Muscle of leg (tissue), 11 donors: ENCODE results near the gene CTNNA1. TPM values are rescaled to one million over a fixed set of nuclear protein-coding genes. Genes with fewer than 3 reads are reported as not detected.

Experiments
- DNase-seq: peaks from one replicate; pipeline ENCODE4 v3.0.0; 2013
- H3K27ac ChIP-seq: one replicate; pipeline ENCODE4 v1.5.1; 2013; ENCODE audit warnings: mild to moderate bottlenecking, low read length, control low read depth
- H3K27me3 ChIP-seq: one replicate; pipeline ENCODE4 v1.6.1; 2013; ENCODE audit warnings: low read length; ENCODE audit not compliant: control insufficient read depth, insufficient read depth
- H3K36me3 ChIP-seq: one replicate; pipeline ENCODE4 v1.6.1; 2013; ENCODE audit warnings: low read length; ENCODE audit not compliant: control insufficient read depth, insufficient read depth
- H3K4me1 ChIP-seq: one replicate; pipeline ENCODE4 v1.6.1; 2013; ENCODE audit warnings: low read length; ENCODE audit not compliant: control insufficient read depth, insufficient read depth
- H3K4me3 ChIP-seq: one replicate; pipeline ENCODE4 v1.5.1; 2013; ENCODE audit warnings: low read length, control low read depth
- H3K9me3 ChIP-seq: replicated peaks from 2 replicates; pipeline ENCODE4 v1.6.1; 2013; ENCODE audit warnings: low read depth, low read length; ENCODE audit not compliant: control insufficient read depth
- WGBS: methylation state at CpG from one replicate; pipeline ENCODE4 v1.1.5; 2013; ENCODE audit warnings: missing lambda C conversion rate; ENCODE audit not compliant: insufficient coverage; 5-methylcytosine and 5-hydroxymethylcytosine counted together
- polyA plus RNA-seq, 8 donors: library from polyadenylated mRNA; unstranded; fragments of 120-200 nt; gene quantifications; one replicate each; pipeline versions ENCODE4 v1.2.1 to v1.2.3, GENCODE V29; 2013; ENCODE audit warnings: inconsistent platforms in 1 of 8, low replicate concordance in 1 of 8; ENCODE audit not compliant: insufficient read length in 8 of 8, insufficient read depth in 1 of 8
- total RNA-seq: library from RNA; stranded (reverse); fragments of 120-200 nt; gene quantifications from one replicate; pipeline ENCODE4 v1.2.4, GENCODE V29; 2013

Gene CTNNA1
- total and polyA plus RNA-seq, 9 donors: 247 to 344 (median 297) TPM

GRCh38 chr5:138901716-138902115 is 148.5 kb downstream of the CTNNA1 start:
- H3K4me3 ChIP-seq: no peak overlapping the region
- no peaks in the 10 kb centered on the region for H3K27me3 ChIP-seq
- H3K27ac ChIP-seq: peak overlapping the region; percentile 30
- WGBS: no CpG with 5 or more reads among the region's 2 CpGs
- no peaks in the 10 kb centered on the region for H3K9me3 ChIP-seq
- DNase-seq: no peak
- H3K36me3 ChIP-seq: peaks cover 40% of the 10 kb centered on the region
- H3K4me1 ChIP-seq: no peaks in the 10 kb centered on the region

- no peaks in the 10 kb centered on the region for H3K4me1 ChIP-seq
- peak; percentile 89 for DNase-seq
- H3K27me3 ChIP-seq: no peaks in the 10 kb centered on the region
- 67% methylated on average over 1 of the region's 10 CpGs for WGBS
- H3K27ac ChIP-seq: peak overlapping the region; percentile 62
- peaks cover 44% of the 10 kb centered on the region for H3K36me3 ChIP-seq
- no peak overlapping the region for H3K4me3 ChIP-seq
- no peaks in the 10 kb centered on the region for H3K9me3 ChIP-seq
Measured at GRCh38 chr5:138903130-138903775, 150.0 kb downstream of the CTNNA1 start.

GRCh38 chr5:138905541-138905940 is 152.3 kb downstream of the CTNNA1 start:
- WGBS: no CpG with 5 or more reads among the region's 1 CpG
- DNase-seq: no peak
- no peak overlapping the region for H3K4me3 ChIP-seq
- no peak overlapping the region for H3K27ac ChIP-seq
- no peaks in the 10 kb centered on the region for H3K9me3 ChIP-seq
- no peaks in the 10 kb centered on the region for H3K27me3 ChIP-seq
- H3K36me3 ChIP-seq: peaks cover 53% of the 10 kb centered on the region
- no peaks in the 10 kb centered on the region for H3K4me1 ChIP-seq

GRCh38 chr5:138909734-138910133 is 156.5 kb downstream of the CTNNA1 start:
- Histone ChIP-seq H3K4me3 (no peak overlapping the region), H3K36me3 (peaks cover 51% of the 10 kb centered on the region), H3K9me3 (no peaks in the 10 kb centered on the region), H3K4me1 (no peaks in the 10 kb centered on the region), H3K27me3 (no peaks in the 10 kb centered on the region), H3K27ac (no peak overlapping the region)
- no peak for DNase-seq
- WGBS: 100% methylated on average over 2 of the region's 2 CpGs

- DNase-seq: no peak
- H3K9me3 ChIP-seq: no peaks in the 10 kb centered on the region
- no peaks in the 10 kb centered on the region for H3K4me1 ChIP-seq
- H3K4me3 ChIP-seq: no peak overlapping the region
- H3K27ac ChIP-seq: no peak overlapping the region
- H3K36me3 ChIP-seq: peaks cover 43% of the 10 kb centered on the region
- WGBS: 74% methylated on average over 4 of the region's 7 CpGs
- no peaks in the 10 kb centered on the region for H3K27me3 ChIP-seq
Measured at GRCh38 chr5:138910546-138911185, 157.4 kb downstream of the CTNNA1 start.

- H3K27ac ChIP-seq: no peak overlapping the region
- no peaks in the 10 kb centered on the region for H3K4me1 ChIP-seq
- no peaks in the 10 kb centered on the region for H3K27me3 ChIP-seq
- no peak overlapping the region for H3K4me3 ChIP-seq
- DNase-seq: no peak
- peaks cover 39% of the 10 kb centered on the region for H3K36me3 ChIP-seq
- no peaks in the 10 kb centered on the region for H3K9me3 ChIP-seq
Measured at GRCh38 chr5:138911441-138911840, 158.2 kb downstream of the CTNNA1 start.

- no peaks in the 10 kb centered on the region for H3K9me3 ChIP-seq
- WGBS: 90% methylated on average over 3 of the region's 4 CpGs
- no peak for DNase-seq
- H3K27ac ChIP-seq: no peak overlapping the region
- no peak overlapping the region for H3K4me3 ChIP-seq
- peaks cover 35% of the 10 kb centered on the region for H3K36me3 ChIP-seq
- H3K27me3 ChIP-seq: no peaks in the 10 kb centered on the region
- H3K4me1 ChIP-seq: no peaks in the 10 kb centered on the region
Measured at GRCh38 chr5:138912093-138912492, 158.9 kb downstream of the CTNNA1 start.

GRCh38 chr5:138913773-138914172 is 160.5 kb downstream of the CTNNA1 start:
- no peak overlapping the region for H3K27ac ChIP-seq

GRCh38 chr5:138914338-138914737 is 161.1 kb downstream of the CTNNA1 start:
- Histone ChIP-seq H3K36me3 (peaks cover 32% of the 10 kb centered on the region), H3K27me3 (no peaks in the 10 kb centered on the region), H3K9me3 (no peaks in the 10 kb centered on the region), H3K27ac (no peak overlapping the region), H3K4me1 (no peaks in the 10 kb centered on the region), H3K4me3 (no peak overlapping the region)
- no CpG with 5 or more reads among the region's 3 CpGs for WGBS
- DNase-seq: no peak

More at GRCh38 chr5:138913773-138914172, 160.5 kb downstream of the CTNNA1 start:
- no peaks in the 10 kb centered on the region for H3K27me3 ChIP-seq
- peaks cover 33% of the 10 kb centered on the region for H3K36me3 ChIP-seq
- H3K4me1 ChIP-seq: no peaks in the 10 kb centered on the region
- WGBS: no CpG with 5 or more reads among the region's 3 CpGs
- no peaks in the 10 kb centered on the region for H3K9me3 ChIP-seq
- H3K4me3 ChIP-seq: no peak overlapping the region
- no peak for DNase-seq

GRCh38 chr5:138918686-138919085 is 165.5 kb downstream of the CTNNA1 start:
- no peak overlapping the region for H3K4me3 ChIP-seq
- H3K27ac ChIP-seq: no peak overlapping the region
- no peaks in the 10 kb centered on the region for H3K27me3 ChIP-seq
- H3K9me3 ChIP-seq: no peaks in the 10 kb centered on the region
- no peaks in the 10 kb centered on the region for H3K4me1 ChIP-seq
- H3K36me3 ChIP-seq: peaks cover 21% of the 10 kb centered on the region
- WGBS: 83% methylated on average over 1 of the region's 4 CpGs
- no peak for DNase-seq
